Measurements from ENCODE around the gene TMEM19. TPM values are rescaled to one million over a fixed set of nuclear protein-coding genes. Genes with fewer than 3 reads are reported as not detected.

The TMEM19 gene
- total RNA-seq, 1 experiment from 2014 or later: 18.9 TPM

- Histone ChIP-seq H3K4me3 (replicated peaks in 1 of 2; ENCODE audit: low read depth in 1 of 2, low read length in 2 of 2) (no peak overlapping the region), H3K36me3 (ENCODE audit: control insufficient read depth in 1 of 2, insufficient read depth in 2 of 2, low read length in 2 of 2) (peaks cover 33 to 48% of the 10 kb centered on the region in 2 experiments), H3K9me3 (ENCODE audit: control insufficient read depth in 1 of 2, insufficient read depth in 1 of 2, low read depth in 1 of 2, low read length in 2 of 2) (no peaks in the 10 kb centered on the region), H3K27me3 (ENCODE audit: insufficient read depth, low read length) (no peaks in the 10 kb centered on the region), H3K4me2 (ENCODE audit: low read length) (no peak overlapping the region), H3K79me2 (ENCODE audit: insufficient read depth, low read length) (peaks cover 68% of the 10 kb centered on the region), H3K27ac (ENCODE audit: low read depth, low read length) (no peak overlapping the region), H3K9ac (ENCODE audit: low read length) (no peak overlapping the region), H3K4me1 (ENCODE audit: control insufficient read depth in 1 of 2, insufficient read depth in 2 of 2, low read length in 2 of 2) (peaks cover 0 to 4% of the 10 kb centered on the region in 2 experiments; a peak in 1 of 4 replicates), H2AFZ (ENCODE audit: low read depth, low read length, poor library complexity, severe bottlenecking) (no peak overlapping the region), H4K20me1 (ENCODE audit: insufficient read depth) (no peaks in the 10 kb centered on the region), H3K9me2 (ENCODE audit: insufficient read depth) (no peaks in the 10 kb centered on the region)
- CTCF ChIA-PET: no interaction called here
- RAD21 ChIA-PET (ENCODE audit: low non-redundant PET in 1 of 2, low total read pairs in 2 of 2, uncharacterized antibody in 2 of 2, unreplicated experiment in 2 of 2): no interaction called here
- POLR2A ChIA-PET: no interaction called here
- intact Hi-C loops (cut with micrococcal nuclease): no loop called here
- BruUV-seq (replicated peaks): no TSS peak
- ATAC-seq: no peak
- TF ChIP-seq EGR1 (IDR thresholded peaks at IDR 0.05; ENCODE audit: low read depth) (no peak), MAX (IDR thresholded peaks at IDR 0.05) (no peak), JUND (IDR thresholded peaks at IDR 0.05) (no peak), ATF3 (IDR thresholded peaks at IDR 0.05) (no peak)
- DNase-seq (ENCODE audit: low read depth, low spot score): no peak
These were observed 44.5 kb upstream of the TMEM19 start for GRCh38 chr12:71641390-71641789.

GRCh38 chr12:71642264-71642663, 43.6 kb upstream of the TMEM19 start:
- H3K9me2 ChIP-seq (ENCODE audit: insufficient read depth): no peaks in the 10 kb centered on the region
- ATAC-seq: no peak
- no peak for DNase-seq (ENCODE audit: low read depth, low spot score)
- H3K9ac ChIP-seq (ENCODE audit: low read length): no peak overlapping the region
- no peak overlapping the region for H2AFZ ChIP-seq (ENCODE audit: low read depth, low read length, poor library complexity, severe bottlenecking)
- H3K79me2 ChIP-seq (ENCODE audit: insufficient read depth, low read length): peaks cover 75% of the 10 kb centered on the region
- no peak overlapping the region for H3K4me3 ChIP-seq (replicated peaks in 1 of 2; ENCODE audit: low read depth in 1 of 2, low read length in 2 of 2)
- H3K27me3 ChIP-seq (ENCODE audit: insufficient read depth, low read length): no peaks in the 10 kb centered on the region
- BruUV-seq (replicated peaks): no TSS peak
- no peak overlapping the region for H3K4me2 ChIP-seq (ENCODE audit: low read length)
- no peaks in the 10 kb centered on the region for H3K9me3 ChIP-seq (ENCODE audit: control insufficient read depth in 1 of 2, insufficient read depth in 1 of 2, low read depth in 1 of 2, low read length in 2 of 2)
- peaks cover 40 to 47% of the 10 kb centered on the region in 2 experiments for H3K36me3 ChIP-seq (ENCODE audit: control insufficient read depth in 1 of 2, insufficient read depth in 2 of 2, low read length in 2 of 2)
- H3K27ac ChIP-seq (ENCODE audit: low read depth, low read length): no peak overlapping the region
- no peak for TF ChIP-seq ZNF274 (IDR thresholded peaks at IDR 0.05; ENCODE audit: low read depth, low read length)
- H4K20me1 ChIP-seq (ENCODE audit: insufficient read depth): no peaks in the 10 kb centered on the region
- CTCF ChIA-PET: no interaction called here
- peaks cover 0 to 4% of the 10 kb centered on the region in 2 experiments; a peak in 1 of 4 replicates for H3K4me1 ChIP-seq (ENCODE audit: control insufficient read depth in 1 of 2, insufficient read depth in 2 of 2, low read length in 2 of 2)
- RAD21 ChIA-PET (ENCODE audit: low non-redundant PET in 1 of 2, low total read pairs in 2 of 2, uncharacterized antibody in 2 of 2, unreplicated experiment in 2 of 2): no interaction called here
- POLR2A ChIA-PET: no interaction called here
- intact Hi-C loops (cut with micrococcal nuclease): no loop called here
